ENCODE measurements around the gene PPM1H.

- TF ChIP-seq CTCF (conservative IDR thresholded peaks at IDR 0.05; ENCODE audit: low read length) (no peak), EZH2phosphoT487 (IDR thresholded peaks at IDR 0.05; ENCODE audit: borderline replicate concordance) (no peak)
Observed at GRCh38 chr12:62844915-62845314, 90.0 kb downstream of the PPM1H start.

All from Loucy (cell line).